Mesothelial cell of epicardium (in vitro differentiated cells): ENCODE results near the gene PAX5. TPM values are rescaled to one million over a fixed set of nuclear protein-coding genes. Genes with fewer than 3 reads are reported as not detected.

ENCODE experiments used
- DNase-seq, 2 experiments: peaks; one replicate each; pipeline ENCODE4 v3.0.0; 2021; ENCODE audit warnings: low spot score in 2 of 2; ENCODE audit not compliant: unreplicated experiment in 2 of 2
- H3K27ac Mint-ChIP-seq: 2 replicates; pipeline ENCODE4 v1.8.0; 2021; ENCODE audit warnings: mixed read lengths
- H3K27me3 Mint-ChIP-seq: 2 replicates; pipeline ENCODE4 v1.8.0; 2021; ENCODE audit warnings: low read depth, mixed read lengths
- H3K36me3 Mint-ChIP-seq: 2 replicates; pipeline ENCODE4 v1.8.0; 2021; ENCODE audit warnings: mixed read lengths
- H3K4me1 Mint-ChIP-seq: 2 replicates; pipeline ENCODE4 v1.8.0; 2021; ENCODE audit warnings: mixed read lengths
- H3K4me3 Mint-ChIP-seq: 2 replicates; pipeline ENCODE4 v1.8.0; 2021; ENCODE audit warnings: mild to moderate bottlenecking, moderate library complexity, mixed read lengths
- H3K9me3 Mint-ChIP-seq: 2 replicates; pipeline ENCODE4 v1.8.0; 2021; ENCODE audit warnings: mixed read lengths
- total RNA-seq: library from RNA; stranded (reverse); gene quantifications from 3 replicates; pipeline ENCODE4 v1.2.1, GENCODE V29; 2021
- TF ChIP-seq, protein P1 (sequence below): fragments of 200-600 bp; sonication (generic); IDR thresholded peaks from one replicate; pipeline ENCODE4 v1.5.0; 2021; ENCODE audit warnings: antibody characterized with exemption; ENCODE audit not compliant: unreplicated experiment

PAX5 gene
- total RNA-seq, 1 donor from 2014 or later, result not detected

DNA sequence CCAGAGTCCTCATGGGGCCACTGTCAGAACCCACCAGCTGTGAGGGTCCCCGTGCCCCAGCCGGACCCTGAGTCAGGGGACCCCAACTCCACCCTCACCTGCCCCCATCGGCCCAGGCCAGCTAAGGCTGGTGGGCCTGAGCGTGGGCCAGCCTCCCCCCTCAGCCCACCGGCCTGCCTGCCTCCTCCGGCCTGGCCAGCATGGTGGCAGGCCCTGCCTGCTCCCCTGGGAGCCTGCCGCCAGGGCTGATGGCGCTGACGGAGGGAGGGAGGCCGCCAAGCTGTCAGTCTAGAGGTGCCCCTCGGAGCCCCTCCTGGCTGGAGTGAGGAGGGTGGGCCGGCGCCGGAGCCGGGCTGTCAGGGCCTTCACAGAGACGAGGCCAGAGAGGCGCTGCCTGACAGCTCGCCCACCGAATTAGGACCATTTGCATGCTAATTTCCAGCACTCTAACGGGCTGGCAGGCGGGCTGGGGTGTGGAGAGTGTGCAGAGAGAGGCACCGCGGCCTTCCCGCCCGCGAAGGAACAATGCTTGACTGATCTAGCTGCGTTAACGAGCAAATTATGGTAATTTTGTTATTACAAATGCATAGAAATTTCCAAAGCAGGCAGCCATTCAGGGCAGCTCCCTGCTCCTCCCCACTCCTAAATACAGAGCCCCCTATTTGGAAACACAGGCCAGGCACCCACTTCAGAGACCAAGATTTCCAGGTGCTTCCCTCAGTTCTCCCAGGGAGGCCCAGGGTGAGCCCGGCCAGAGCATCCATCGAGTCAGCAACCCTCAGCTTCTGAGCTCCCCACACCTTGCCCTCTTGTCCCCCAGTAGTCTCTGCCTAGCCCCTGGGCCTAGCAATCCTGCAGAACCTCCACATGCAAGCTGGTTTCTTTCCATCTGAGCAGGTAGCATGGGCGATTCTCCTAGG is 169.3 kb downstream of the PAX5 start:
- Mint-ChIP-seq H3K27ac (no peak overlapping the region), H3K4me1 (peaks cover under 1% of the 10 kb centered on the region), H3K9me3 (no peaks in the 10 kb centered on the region), H3K27me3 (peaks cover 89% of the 10 kb centered on the region), H3K36me3 (no peaks in the 10 kb centered on the region), H3K4me3 (no peak overlapping the region)
- DNase-seq, result no peak
- TF ChIP-seq, protein P1, sequence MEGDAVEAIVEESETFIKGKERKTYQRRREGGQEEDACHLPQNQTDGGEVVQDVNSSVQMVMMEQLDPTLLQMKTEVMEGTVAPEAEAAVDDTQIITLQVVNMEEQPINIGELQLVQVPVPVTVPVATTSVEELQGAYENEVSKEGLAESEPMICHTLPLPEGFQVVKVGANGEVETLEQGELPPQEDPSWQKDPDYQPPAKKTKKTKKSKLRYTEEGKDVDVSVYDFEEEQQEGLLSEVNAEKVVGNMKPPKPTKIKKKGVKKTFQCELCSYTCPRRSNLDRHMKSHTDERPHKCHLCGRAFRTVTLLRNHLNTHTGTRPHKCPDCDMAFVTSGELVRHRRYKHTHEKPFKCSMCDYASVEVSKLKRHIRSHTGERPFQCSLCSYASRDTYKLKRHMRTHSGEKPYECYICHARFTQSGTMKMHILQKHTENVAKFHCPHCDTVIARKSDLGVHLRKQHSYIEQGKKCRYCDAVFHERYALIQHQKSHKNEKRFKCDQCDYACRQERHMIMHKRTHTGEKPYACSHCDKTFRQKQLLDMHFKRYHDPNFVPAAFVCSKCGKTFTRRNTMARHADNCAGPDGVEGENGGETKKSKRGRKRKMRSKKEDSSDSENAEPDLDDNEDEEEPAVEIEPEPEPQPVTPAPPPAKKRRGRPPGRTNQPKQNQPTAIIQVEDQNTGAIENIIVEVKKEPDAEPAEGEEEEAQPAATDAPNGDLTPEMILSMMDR, result no peak

DNA sequence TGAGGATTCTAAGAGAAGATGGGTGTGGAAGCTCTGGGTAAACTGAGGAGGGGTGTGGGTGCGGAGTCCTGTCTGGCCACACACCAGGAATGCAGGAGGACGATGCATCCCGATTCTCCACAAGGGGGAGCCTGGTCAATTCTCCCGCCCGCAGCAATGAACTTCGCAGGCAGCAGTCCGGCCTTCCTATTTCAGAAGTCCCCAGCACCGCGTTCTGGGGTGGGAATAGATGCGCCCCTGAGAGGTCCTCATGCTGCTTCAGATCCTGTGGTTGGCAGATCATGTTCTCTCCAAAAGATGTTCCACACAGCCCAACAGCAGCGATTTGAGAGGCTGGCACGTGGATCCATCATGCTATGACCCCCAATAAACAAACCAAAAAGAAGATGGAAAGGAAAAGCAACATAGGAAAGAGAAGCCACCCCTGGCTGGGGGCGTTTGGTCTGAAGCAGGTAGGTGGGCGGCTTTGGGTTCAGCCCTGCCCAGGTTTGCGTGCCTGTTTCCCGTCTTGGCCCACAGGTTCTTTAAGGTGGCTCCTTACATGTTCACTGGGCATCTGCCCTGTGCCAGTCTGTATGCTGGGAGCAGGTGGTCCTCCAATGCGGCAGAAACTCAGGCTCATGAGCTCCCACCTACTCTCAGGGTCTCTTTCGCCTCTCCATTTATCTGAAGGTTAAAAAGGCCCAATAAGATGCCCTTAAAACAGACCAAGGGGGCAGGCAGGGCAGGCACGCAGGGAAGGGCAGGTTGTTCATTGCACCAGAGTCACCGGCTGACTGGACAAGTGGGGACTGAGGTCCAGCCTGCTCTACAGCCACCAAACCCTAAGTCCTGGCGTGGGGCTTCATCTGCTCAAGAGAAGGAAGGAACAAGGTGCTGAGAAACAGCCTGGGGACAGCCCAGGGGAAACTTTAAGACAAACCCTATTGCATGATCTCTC is 171.6 kb downstream of the PAX5 start:
- Mint-ChIP-seq H3K27me3 (peaks cover 83% of the 10 kb centered on the region), H3K36me3 (no peaks in the 10 kb centered on the region), H3K27ac (no peak overlapping the region), H3K4me3 (no peak overlapping the region), H3K4me1 (peaks cover 16% of the 10 kb centered on the region), H3K9me3 (no peaks in the 10 kb centered on the region)
- peak in 1 of 2 experiments; percentile 61 for DNase-seq
- TF ChIP-seq, protein P1, result peak; percentile 64

DNA sequence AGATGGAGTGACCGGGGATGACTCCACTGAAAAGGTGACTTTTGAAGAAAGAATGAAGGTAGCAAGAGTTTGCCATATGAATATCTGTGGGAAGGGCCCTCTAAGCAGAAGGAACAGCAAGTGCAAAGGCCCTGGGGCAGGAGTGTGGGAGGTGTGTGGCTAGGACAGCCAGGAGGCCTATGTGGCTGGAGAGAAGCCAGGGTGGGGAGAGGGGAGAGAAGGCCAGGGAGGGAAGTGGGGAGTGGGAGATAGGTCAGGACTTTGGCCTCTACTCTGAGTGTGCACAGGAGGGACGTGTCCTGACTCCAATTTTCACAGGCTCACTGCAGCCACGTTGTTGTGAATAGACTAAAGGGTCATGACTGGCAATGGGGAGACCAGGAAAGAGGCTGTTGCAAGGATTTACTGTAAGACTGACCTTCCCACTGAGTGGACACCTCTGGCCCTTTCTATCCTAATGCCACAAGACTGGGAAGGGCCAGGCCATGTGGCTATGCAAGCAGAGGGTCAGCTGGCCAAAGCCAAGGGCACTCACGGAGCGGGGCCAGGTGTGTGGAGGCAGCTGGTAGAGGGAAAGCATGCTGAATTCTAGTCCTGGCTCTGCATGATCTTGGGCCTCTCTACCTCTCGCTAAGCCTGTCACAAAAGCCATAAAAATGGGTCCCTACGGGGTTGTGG is 172.4 kb downstream of the PAX5 start:
- no peak overlapping the region for H3K27ac Mint-ChIP-seq
- H3K27me3 Mint-ChIP-seq, result peaks cover 81% of the 10 kb centered on the region
- DNase-seq, result no peak
- no peaks in the 10 kb centered on the region for H3K36me3 Mint-ChIP-seq
- no peak overlapping the region for H3K4me3 Mint-ChIP-seq
- TF ChIP-seq, protein P1, result no peak
- H3K4me1 Mint-ChIP-seq, result peaks cover 16% of the 10 kb centered on the region
- no peaks in the 10 kb centered on the region for H3K9me3 Mint-ChIP-seq

DNA sequence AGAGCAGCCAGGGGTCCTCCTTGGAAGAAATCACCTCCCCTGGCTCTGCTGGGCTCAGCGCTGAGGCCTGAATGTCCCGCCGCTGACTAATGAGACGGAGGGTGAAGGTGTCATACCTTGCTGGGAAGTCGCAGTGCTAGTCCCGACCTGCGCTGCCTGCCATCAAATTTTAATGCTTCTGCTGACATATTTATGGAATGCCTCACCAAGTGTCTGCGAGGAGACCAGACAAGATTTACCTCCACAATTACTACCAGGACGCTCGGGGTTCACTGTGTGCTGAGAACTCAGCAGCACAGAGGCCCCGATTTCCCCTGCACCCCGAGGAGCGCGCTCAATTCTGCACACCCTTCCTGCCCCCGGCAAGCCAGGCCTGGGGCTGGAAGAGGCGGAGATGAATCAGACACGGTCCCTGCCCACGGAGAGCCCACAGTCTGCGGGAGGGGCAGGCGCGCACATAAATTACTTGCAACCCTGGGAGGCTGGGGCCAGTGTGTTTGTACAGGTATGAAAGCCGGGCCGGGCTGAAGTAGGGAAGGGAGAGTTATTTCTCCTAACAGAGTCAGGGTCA is 175.2 kb downstream of the PAX5 start:
- TF ChIP-seq, protein P1, result no peak
- no peaks in the 10 kb centered on the region for H3K36me3 Mint-ChIP-seq
- DNase-seq, result no peak
- H3K4me3 Mint-ChIP-seq, result peak overlapping the region; percentile 44
- peak overlapping the region; percentile 37 for H3K27ac Mint-ChIP-seq
- peaks cover 16% of the 10 kb centered on the region for H3K4me1 Mint-ChIP-seq
- H3K27me3 Mint-ChIP-seq, result peaks cover 78% of the 10 kb centered on the region
- no peaks in the 10 kb centered on the region for H3K9me3 Mint-ChIP-seq
